Stimulated activated effector memory CD8-positive, alpha-beta T cell treated with anti-CD3 and anti-CD28 coated beads, Interleukin-12 subunit alpha, Interleukin-12 subunit beta, amount 100 ng/mL, for 72 hours (primary cell): ENCODE measurements around the gene NARS2.
"Not testable (repeated sequence)": the region's sequence is repeated elsewhere in the genome, so short reads cannot be mapped to it uniquely, and the experiment has no call there.

ENCODE experiments used
- ATAC-seq: fragments of 150-1000 bp; cut with Tn5 transposase; 2 replicates; pipeline ENCODE4 v1.10.0; 2021
- DNase-seq, 2 donors: peaks; one replicate each; pipeline ENCODE4 v3.0.0; 2021 to 2022; ENCODE audit warnings: low spot score in 2 of 2
- H3K27ac Mint-ChIP-seq: one replicate; pipeline ENCODE4 v1.8.0; 2022; ENCODE audit warnings: mild to moderate bottlenecking, mixed read lengths
- H3K36me3 Mint-ChIP-seq: one replicate; pipeline ENCODE4 v1.8.0; 2022; ENCODE audit warnings: mild to moderate bottlenecking, mixed read lengths
- H3K4me1 Mint-ChIP-seq: one replicate; pipeline ENCODE4 v1.8.0; 2022; ENCODE audit warnings: mixed read lengths
- H3K4me3 Mint-ChIP-seq: one replicate; pipeline ENCODE4 v1.8.0; 2022; ENCODE audit warnings: mild to moderate bottlenecking, mixed read lengths
- H3K9me3 Mint-ChIP-seq: one replicate; pipeline ENCODE4 v1.8.0; 2022; ENCODE audit warnings: mixed read lengths

The NARS2 gene

GRCh38 chr11:78464787-78465168 lies 109.9 kb downstream of the NARS2 start:
- Mint-ChIP-seq H3K4me1 (peaks cover 27% of the 10 kb centered on the region), H3K27ac (peak overlapping the region; percentile 87), H3K36me3 (peaks cover 42% of the 10 kb centered on the region), H3K4me3 (peak overlapping the region; percentile 56)
- ATAC-seq, H3K9me3 Mint-ChIP-seq: not testable (repeated sequence)
- DNase-seq: peak in 1 of 2 donors; percentile 50

GRCh38 chr11:78460471-78460870 lies 114.2 kb downstream of the NARS2 start:
- H3K36me3 Mint-ChIP-seq: peaks cover 45% of the 10 kb centered on the region
- ATAC-seq: no peak
- H3K27ac Mint-ChIP-seq: no peak overlapping the region
- peaks cover 20% of the 10 kb centered on the region for H3K4me1 Mint-ChIP-seq
- no peak overlapping the region for H3K4me3 Mint-ChIP-seq
- H3K9me3 Mint-ChIP-seq: no peaks in the 10 kb centered on the region
- no peak for DNase-seq

- no peak for DNase-seq
- Mint-ChIP-seq H3K27ac (no peak overlapping the region), H3K9me3 (no peaks in the 10 kb centered on the region), H3K4me1 (peaks cover 15% of the 10 kb centered on the region), H3K4me3 (no peak overlapping the region), H3K36me3 (peaks cover 41% of the 10 kb centered on the region)
- no peak for ATAC-seq
These were observed 114.9 kb downstream of the NARS2 start for GRCh38 chr11:78459738-78460137.

- H3K4me3 Mint-ChIP-seq: no peak overlapping the region
- peaks cover 21% of the 10 kb centered on the region for H3K4me1 Mint-ChIP-seq
- DNase-seq (no peak), ATAC-seq (no peak)
- no peaks in the 10 kb centered on the region for H3K9me3 Mint-ChIP-seq
- H3K36me3 Mint-ChIP-seq: peaks cover 35% of the 10 kb centered on the region
- no peak overlapping the region for H3K27ac Mint-ChIP-seq
These were observed 117.2 kb downstream of the NARS2 start for GRCh38 chr11:78457448-78457847.

GRCh38 chr11:78453140-78453935 lies 121.3 kb downstream of the NARS2 start:
- no peaks in the 10 kb centered on the region for H3K36me3 Mint-ChIP-seq
- no peaks in the 10 kb centered on the region for H3K9me3 Mint-ChIP-seq
- ATAC-seq (no peak), DNase-seq (no peak)
- peak overlapping the region; percentile 20 for H3K27ac Mint-ChIP-seq
- H3K4me3 Mint-ChIP-seq: no peak overlapping the region
- peaks cover 15% of the 10 kb centered on the region for H3K4me1 Mint-ChIP-seq

GRCh38 chr11:78451371-78452150 lies 123.1 kb downstream of the NARS2 start:
- Mint-ChIP-seq H3K27ac (no peak overlapping the region), H3K4me1 (peaks cover 15% of the 10 kb centered on the region), H3K9me3 (no peaks in the 10 kb centered on the region), H3K4me3 (no peak overlapping the region), H3K36me3 (no peaks in the 10 kb centered on the region)
- ATAC-seq (no peak), DNase-seq (no peak)

GRCh38 chr11:78450866-78451265 lies 123.8 kb downstream of the NARS2 start:
- Mint-ChIP-seq H3K27ac (no peak overlapping the region), H3K36me3 (no peaks in the 10 kb centered on the region), H3K4me1 (peaks cover 15% of the 10 kb centered on the region), H3K9me3 (no peaks in the 10 kb centered on the region), H3K4me3 (no peak overlapping the region)
- ATAC-seq (no peak), DNase-seq (no peak)

GRCh38 chr11:78449866-78450265 lies 124.8 kb downstream of the NARS2 start:
- Mint-ChIP-seq H3K27ac (no peak overlapping the region), H3K9me3 (no peaks in the 10 kb centered on the region), H3K4me1 (peaks cover 15% of the 10 kb centered on the region), H3K4me3 (no peak overlapping the region), H3K36me3 (no peaks in the 10 kb centered on the region)
- no peak for ATAC-seq
- DNase-seq: no peak

- Mint-ChIP-seq H3K9me3 (no peaks in the 10 kb centered on the region), H3K4me1 (no peaks in the 10 kb centered on the region), H3K27ac (no peak overlapping the region), H3K4me3 (no peak overlapping the region), H3K36me3 (peaks cover 27% of the 10 kb centered on the region)
- no peak for DNase-seq
- ATAC-seq: no peak
These were observed 128.5 kb downstream of the NARS2 start for GRCh38 chr11:78446210-78446609.

GRCh38 chr11:78444726-78445125 lies 129.9 kb downstream of the NARS2 start:
- H3K4me3 Mint-ChIP-seq: no peak overlapping the region
- no peak overlapping the region for H3K27ac Mint-ChIP-seq
- peaks cover 33% of the 10 kb centered on the region for H3K36me3 Mint-ChIP-seq
- ATAC-seq (no peak), DNase-seq (no peak)
- H3K9me3 Mint-ChIP-seq: no peaks in the 10 kb centered on the region
- no peaks in the 10 kb centered on the region for H3K4me1 Mint-ChIP-seq

- DNase-seq (no peak), ATAC-seq (no peak)
- no peak overlapping the region for H3K27ac Mint-ChIP-seq
- H3K36me3 Mint-ChIP-seq: peaks cover 41% of the 10 kb centered on the region
- no peak overlapping the region for H3K4me3 Mint-ChIP-seq
- no peaks in the 10 kb centered on the region for H3K9me3 Mint-ChIP-seq
- no peaks in the 10 kb centered on the region for H3K4me1 Mint-ChIP-seq
These were observed 132.7 kb downstream of the NARS2 start for GRCh38 chr11:78441956-78442355.

GRCh38 chr11:78438298-78438975 lies 136.2 kb downstream of the NARS2 start:
- peaks cover 47% of the 10 kb centered on the region for H3K36me3 Mint-ChIP-seq
- H3K4me1 Mint-ChIP-seq: no peaks in the 10 kb centered on the region
- no peak overlapping the region for H3K4me3 Mint-ChIP-seq
- no peak for ATAC-seq
- no peak overlapping the region for H3K27ac Mint-ChIP-seq
- no peaks in the 10 kb centered on the region for H3K9me3 Mint-ChIP-seq
- DNase-seq: no peak

GRCh38 chr11:78432956-78433355 lies 141.7 kb downstream of the NARS2 start:
- H3K4me3 Mint-ChIP-seq: no peak overlapping the region
- H3K4me1 Mint-ChIP-seq: peaks cover 6% of the 10 kb centered on the region
- no peaks in the 10 kb centered on the region for H3K9me3 Mint-ChIP-seq
- no peak for DNase-seq
- ATAC-seq: no peak
- peaks cover 19% of the 10 kb centered on the region for H3K36me3 Mint-ChIP-seq
- H3K27ac Mint-ChIP-seq: no peak overlapping the region

GRCh38 chr11:78432058-78432515 lies 142.6 kb downstream of the NARS2 start:
- Mint-ChIP-seq H3K36me3 (peaks cover 12% of the 10 kb centered on the region), H3K4me3 (no peak overlapping the region), H3K4me1 (peaks cover 15% of the 10 kb centered on the region), H3K9me3 (no peaks in the 10 kb centered on the region), H3K27ac (no peak overlapping the region)
- DNase-seq: no peak
- no peak for ATAC-seq

- H3K36me3 Mint-ChIP-seq: peaks cover 4% of the 10 kb centered on the region
- H3K27ac Mint-ChIP-seq: peak overlapping the region; percentile 18
- H3K4me1 Mint-ChIP-seq: peaks cover 19% of the 10 kb centered on the region
- no peak for ATAC-seq
- no peak overlapping the region for H3K4me3 Mint-ChIP-seq
- H3K9me3 Mint-ChIP-seq: no peaks in the 10 kb centered on the region
- no peak for DNase-seq
These were observed 145.0 kb downstream of the NARS2 start for GRCh38 chr11:78429660-78430059.
